HepG2 (cell line): ENCODE data around the gene CCT3. TPM values are rescaled to one million over a fixed set of nuclear protein-coding genes. Genes with fewer than 3 reads are reported as not detected.
A peak's percentile ranks its signal among the peaks of the same experiment; 100 is the strongest.

ENCODE experiments used
- AKAP8 ChIP-seq: sonication (generic); formaldehyde crosslinking; IDR thresholded peaks from 2 replicates; pipeline ENCODE4 v1.5.1; 2020; ENCODE audit warnings: mild to moderate bottlenecking, missing genetic modification reagents
- ATM ChIP-seq: fragments of 450-650 bp; IDR thresholded peaks from 2 replicates; pipeline ENCODE4 v1.7.1; 2017; ENCODE audit warnings: mild to moderate bottlenecking, borderline replicate concordance
- ATRX ChIP-seq: sonication (generic); formaldehyde crosslinking; IDR thresholded peaks from 2 replicates; pipeline ENCODE4 v1.4.0; 2020; ENCODE audit warnings: missing genetic modification reagents, borderline replicate concordance
- BATF2 ChIP-seq: sonication (generic); formaldehyde crosslinking; IDR thresholded peaks from 2 replicates; pipeline ENCODE4 v1.8.0; 2022; ENCODE audit warnings: mild to moderate bottlenecking, missing genetic modification reagents, moderate library complexity
- EED ChIP-seq: sonication (generic); formaldehyde crosslinking; IDR thresholded peaks from 2 replicates; pipeline ENCODE4 v1.5.0; 2020; ENCODE audit warnings: mild to moderate bottlenecking, missing genetic modification reagents
- HOXD1 ChIP-seq: sonication (generic); formaldehyde crosslinking; IDR thresholded peaks from 2 replicates; pipeline ENCODE4 v1.5.0; 2020; ENCODE audit warnings: missing genetic modification reagents
- IKZF1 ChIP-seq: fragments of 450-650 bp; IDR thresholded peaks from 2 replicates; pipeline ENCODE4 v1.7.1; 2016
- IRF1 ChIP-seq: sonication (generic); formaldehyde crosslinking; IDR thresholded peaks from 2 replicates; pipeline ENCODE4 v1.4.0; 2020; ENCODE audit warnings: low read depth, mild to moderate bottlenecking, missing genetic modification reagents
- MNT ChIP-seq: fragments of 450-650 bp; IDR thresholded peaks from 2 replicates; pipeline ENCODE4 v1.6.1; 2016
- PAF1 ChIP-seq: IDR thresholded peaks from 2 replicates; pipeline ENCODE4 v1.6.1; 2016; ENCODE audit warnings: missing genetic modification reagents, missing compliant biosample characterization
- PCBP1 ChIP-seq: fragments of 200-400 bp; formaldehyde crosslinking; IDR thresholded peaks from 2 replicates; pipeline ENCODE4 v1.6.1; 2017; ENCODE audit warnings: mild to moderate bottlenecking, low read depth, low read length, borderline replicate concordance
- POLR2G ChIP-seq: fragments of 200-400 bp; formaldehyde crosslinking; IDR thresholded peaks from 2 replicates; pipeline ENCODE4 v1.6.1; 2018; ENCODE audit warnings: mild to moderate bottlenecking, low read depth, low read length, moderate library complexity
- RFX3 ChIP-seq: IDR thresholded peaks from 2 replicates; pipeline ENCODE4 v1.6.1; 2016; ENCODE audit warnings: missing biosample characterization, missing genetic modification reagents
- STAT5B ChIP-seq: sonication (generic); formaldehyde crosslinking; IDR thresholded peaks from 2 replicates; pipeline ENCODE4 v1.4.0; 2020; ENCODE audit warnings: missing genetic modification reagents
- ZFP36 ChIP-seq: fragments of 150-350 bp; IDR thresholded peaks from 2 replicates; pipeline ENCODE4 v1.6.1; 2018; ENCODE audit warnings: borderline replicate concordance, low read length, low read depth; ENCODE audit not compliant: partially characterized antibody
- ZFP62 ChIP-seq: sonication (generic); formaldehyde crosslinking; IDR thresholded peaks from 2 replicates; pipeline ENCODE4 v1.4.0; 2020; ENCODE audit warnings: missing genetic modification reagents
- ZNF180 ChIP-seq: sonication (generic); formaldehyde crosslinking; IDR thresholded peaks from 2 replicates; pipeline ENCODE4 v1.4.0; 2020; ENCODE audit warnings: low read depth, missing genetic modification reagents, borderline replicate concordance
- ZNF235 ChIP-seq: sonication (generic); formaldehyde crosslinking; IDR thresholded peaks from 2 replicates; pipeline ENCODE4 v1.8.1; 2023; ENCODE audit warnings: mild to moderate bottlenecking, missing genetic modification reagents, borderline replicate concordance
- ZNF318 ChIP-seq: sonication (generic); formaldehyde crosslinking; IDR thresholded peaks from 2 replicates; pipeline ENCODE4 v1.4.0; 2020; ENCODE audit warnings: mild to moderate bottlenecking, missing genetic modification reagents
- ZNF530 ChIP-seq: sonication (generic); formaldehyde crosslinking; IDR thresholded peaks from 2 replicates; pipeline ENCODE4 v1.5.0; 2020; ENCODE audit warnings: low read depth, mild to moderate bottlenecking, missing genetic modification reagents
- polyA plus RNA-seq, 8 experiments: library from polyadenylated mRNA; depleted of rRNA in 3 of 8; stranded (reverse) in 7 of 8; unstranded in 1 of 8; fragments of >200 nt; fragmentation: Illumina TruSeq in 4 of 8; extraction: Trizol in 4 of 8; gene quantifications; 2 replicates each; pipeline versions ENCODE4 v1.2.1 to v1.2.3, GENCODE V29; 2011 to 2016; ENCODE audit warnings: low read depth in 4 of 8, missing spikeins in 1 of 8, mixed read lengths in 1 of 8; ENCODE audit not compliant: insufficient read depth in 1 of 8
- total RNA-seq, 5 experiments: library from RNA; depleted of rRNA; stranded (reverse); fragments of >200 nt; fragmentation: Illumina TruSeq; extraction: Trizol; gene quantifications; 2 replicates each; pipeline ENCODE4 v1.2.3, GENCODE V29; 2016; ENCODE audit warnings: low read depth in 1 of 5

CCT3 gene
- total and polyA plus RNA-seq, 2 of the 13 experiments (the other 11 are each of a cell fraction or from before 2014, with no cell fraction given) = 319 to 615 TPM

GRCh38 chr1:156368157-156368658 is 30.1 kb upstream of the CCT3 start (continued):
- TF ChIP-seq STAT5B (CRISPR knock-in tag) (no peak), AKAP8 (CRISPR knock-in tag) (no peak), EED (CRISPR knock-in tag) (no peak), ZNF530 (CRISPR knock-in tag) (no peak), ATM (no peak), ATRX (CRISPR knock-in tag) (no peak), ZNF180 (no peak), IKZF1 (no peak), ZFP62 (no peak), MNT (no peak), ZFP36 (no peak), IRF1 (no peak), BATF2 (CRISPR knock-in tag) (no peak), POLR2G (peak; percentile 62; the same call in 1 of the 2 replicates), ZNF318 (CRISPR knock-in tag) (no peak), PCBP1 (no peak), HOXD1 (0 out of 2 replicates have a peak, but pooled peaks have one; percentile 49), PAF1 (CRISPR knock-in tag) (no peak), ZNF235 (CRISPR knock-in tag) (no peak), RFX3 (no peak)
